WTC11 (cell line): ENCODE data around the gene PGF. TPM values are rescaled to one million over a fixed set of nuclear protein-coding genes. Genes with fewer than 3 reads are reported as not detected.

ENCODE experiments used
- ATAC-seq: fragments of 200-7000 bp; cut with Tn5 transposase; 2 replicates; pipeline ENCODE4 v1.10.0; 2021; ENCODE audit warnings: mild to moderate bottlenecking, moderate library complexity
- CTCF ChIA-PET: fragments of 300-600 bp; sonication (Branson Sonifier 250); formaldehyde crosslinking; loops from one replicate; lab custom pipeline; 2021; ENCODE audit warnings: antibody characterized with exemption; lab: Charles Lee
- POLR2A ChIA-PET: fragments of 350-600 bp; sonication (Branson Sonifier 250); formaldehyde crosslinking; loops from one replicate; lab custom pipeline; 2021; ENCODE audit warnings: antibody characterized with exemption; lab: Charles Lee
- DNase-seq: peaks from one replicate; pipeline ENCODE4 v3.0.0; 2021; ENCODE audit warnings: low spot score
- H3K27ac Mint-ChIP-seq: 2 replicates; pipeline ENCODE4 v1.8.0; 2021; ENCODE audit warnings: mixed read lengths
- H3K27me3 Mint-ChIP-seq: 2 replicates; pipeline ENCODE4 v1.8.0; 2021; ENCODE audit warnings: low read depth, mild to moderate bottlenecking, moderate library complexity, mixed read lengths
- H3K36me3 Mint-ChIP-seq: 2 replicates; pipeline ENCODE4 v1.8.0; 2021; ENCODE audit warnings: mixed read lengths
- H3K4me1 Mint-ChIP-seq: 2 replicates; pipeline ENCODE4 v1.8.0; 2022; ENCODE audit warnings: mixed read lengths
- H3K4me3 Mint-ChIP-seq: 2 replicates; pipeline ENCODE4 v1.8.0; 2021; ENCODE audit warnings: mild to moderate bottlenecking, moderate library complexity, mixed read lengths
- H3K9me3 Mint-ChIP-seq: 2 replicates; pipeline ENCODE4 v1.8.0; 2021; ENCODE audit warnings: mixed read lengths
- ATF2 ChIP-seq: sonication (generic); formaldehyde crosslinking; IDR thresholded peaks from 2 replicates; pipeline ENCODE4 v1.8.1; 2022; ENCODE audit warnings: low read depth, missing genetic modification reagents, borderline replicate concordance
- ATF3 ChIP-seq: sonication (generic); formaldehyde crosslinking; conservative IDR thresholded peaks from 2 replicates; pipeline ENCODE4 v1.8.1; 2022; ENCODE audit warnings: mild to moderate bottlenecking, missing genetic modification reagents
- ATF6 ChIP-seq: sonication (generic); formaldehyde crosslinking; IDR thresholded peaks from 2 replicates; pipeline ENCODE4 v1.8.1; 2023; ENCODE audit warnings: mild to moderate bottlenecking, missing genetic modification reagents
- E2F4 ChIP-seq: sonication (generic); formaldehyde crosslinking; IDR thresholded peaks from 2 replicates; pipeline ENCODE4 v1.8.1; 2022; ENCODE audit warnings: low read depth, mild to moderate bottlenecking, moderate library complexity, missing genetic modification reagents, borderline replicate concordance
- E2F5 ChIP-seq: sonication (generic); formaldehyde crosslinking; IDR thresholded peaks from 2 replicates; pipeline ENCODE4 v1.8.1; 2022; ENCODE audit warnings: mild to moderate bottlenecking, moderate library complexity, missing genetic modification reagents
- FOXP1 ChIP-seq: sonication (generic); formaldehyde crosslinking; IDR thresholded peaks from 2 replicates; pipeline ENCODE4 v1.8.0; 2022; ENCODE audit warnings: missing genetic modification reagents, mild to moderate bottlenecking, moderate library complexity, borderline replicate concordance
- GTF2I ChIP-seq: fragments of 250-450 bp; sonication (Bioruptor Pico); conservative IDR thresholded peaks from 2 replicates; pipeline ENCODE4 v1.4.0; 2021; ENCODE audit warnings: mild to moderate bottlenecking
- IRF1 ChIP-seq: sonication (generic); formaldehyde crosslinking; IDR thresholded peaks from 2 replicates; pipeline ENCODE4 v1.8.0; 2023; ENCODE audit warnings: missing genetic modification reagents
- JAZF1 ChIP-seq: fragments of 250-450 bp; sonication (Bioruptor Pico); IDR thresholded peaks from 2 replicates; pipeline ENCODE4 v1.9.0; 2021; ENCODE audit warnings: moderate library complexity, mild to moderate bottlenecking, inconsistent platforms
- JUN ChIP-seq: sonication (generic); formaldehyde crosslinking; IDR thresholded peaks from 2 replicates; pipeline ENCODE4 v1.8.0; 2023; ENCODE audit warnings: mild to moderate bottlenecking, missing genetic modification reagents
- NR1H2 ChIP-seq: sonication (generic); formaldehyde crosslinking; IDR thresholded peaks from 2 replicates; pipeline ENCODE4 v1.9.0; 2021; ENCODE audit warnings: mild to moderate bottlenecking, moderate library complexity, missing genetic modification reagents
- TEAD4 ChIP-seq: sonication (generic); formaldehyde crosslinking; IDR thresholded peaks from 2 replicates; pipeline ENCODE4 v1.8.0; 2022; ENCODE audit warnings: mild to moderate bottlenecking, missing genetic modification reagents
- USF1 ChIP-seq: sonication (generic); formaldehyde crosslinking; IDR thresholded peaks from 2 replicates; pipeline ENCODE4 v1.8.0; 2022; ENCODE audit warnings: mild to moderate bottlenecking, missing genetic modification reagents
- ZNF532 ChIP-seq: fragments of 250-450 bp; sonication (Bioruptor Pico); IDR thresholded peaks from 2 replicates; pipeline ENCODE4 v1.9.0; 2021; ENCODE audit warnings: mild to moderate bottlenecking, borderline replicate concordance
- total RNA-seq: library from RNA; stranded (reverse); gene quantifications from 3 replicates; pipeline ENCODE4 v1.2.3, GENCODE V29; 2021

The PGF gene
- total RNA-seq, 1 experiment from 2014 or later: 6.7 TPM

- TF ChIP-seq GTF2I (CRISPR knock-in tag) (no peak), ATF3 (CRISPR knock-in tag) (no peak), NR1H2 (CRISPR knock-in tag) (no peak), USF1 (CRISPR knock-in tag) (no peak), ZNF532 (CRISPR knock-in tag) (no peak), JAZF1 (no peak), E2F5 (no peak)
- TF ChIP-seq, all 79 proteins: peak for 0
These were observed 21.9 kb upstream of the PGF start (continued) for GRCh38 chr14:74977164-74977900.

GRCh38 chr14:74976264-74977113 is 21.1 kb upstream of the PGF start:
- ATAC-seq (no peak), DNase-seq (no peak)
- H3K4me3 Mint-ChIP-seq: no peak overlapping the region
- H3K4me1 Mint-ChIP-seq: peaks cover 40% of the 10 kb centered on the region
- TF ChIP-seq ZNF532 (CRISPR knock-in tag) (no peak), ATF2 (CRISPR knock-in tag) (no peak), FOXP1 (CRISPR knock-in tag) (no peak), ATF6 (CRISPR knock-in tag) (no peak), E2F4 (CRISPR knock-in tag) (no peak), IRF1 (CRISPR knock-in tag) (no peak), JUN (no peak), NR1H2 (CRISPR knock-in tag) (no peak), TEAD4 (CRISPR knock-in tag) (no peak)
- TF ChIP-seq, all 79 proteins: peak for 0
- Mint-ChIP-seq H3K27me3 (no peaks in the 10 kb centered on the region), H3K27ac (no peak overlapping the region), H3K36me3 (no peaks in the 10 kb centered on the region), H3K9me3 (no peaks in the 10 kb centered on the region)
- ChIA-PET CTCF (interaction anchor here (0.8 to 4.0 kb wide), 2 partner anchors 31 to 87 kb away, joined by 3 to 20 read pairs; partner anchors contain the start of gene ACYP1), POLR2A (no interaction called here)
